Activated CD4-positive, alpha-beta T cell treated with anti-CD3 and anti-CD28 coated beads, Interleukin-2, amount 10 ng/mL, durations not matched to agents 24 days and 14 days (primary cell): ENCODE measurements around the gene TMEM222. TPM values are rescaled to one million over a fixed set of nuclear protein-coding genes. Genes with fewer than 3 reads are reported as not detected.
A peak's percentile ranks its signal among the peaks of the same experiment; 100 is the strongest.

Experiments
- DNase-seq: peaks from one replicate; pipeline ENCODE4 v3.0.0; 2022
- H3K27ac Mint-ChIP-seq: one replicate; pipeline ENCODE4 v1.8.0; 2022; ENCODE audit warnings: mild to moderate bottlenecking, mixed read lengths
- H3K27me3 Mint-ChIP-seq: one replicate; pipeline ENCODE4 v1.8.0; 2022; ENCODE audit warnings: mixed read lengths
- H3K36me3 Mint-ChIP-seq: one replicate; pipeline ENCODE4 v1.8.0; 2022; ENCODE audit warnings: low read depth, mild to moderate bottlenecking, mixed read lengths
- H3K4me1 Mint-ChIP-seq: one replicate; pipeline ENCODE4 v1.8.0; 2021; ENCODE audit warnings: mixed read lengths
- H3K4me3 Mint-ChIP-seq: one replicate; pipeline ENCODE4 v1.8.0; 2022; ENCODE audit warnings: mild to moderate bottlenecking, moderate library complexity, mixed read lengths
- H3K9me3 Mint-ChIP-seq: one replicate; pipeline ENCODE4 v1.8.0; 2021; ENCODE audit warnings: mixed read lengths
- intact Hi-C: fragments of 100-400 bp; cut with micrococcal nuclease; formaldehyde crosslinking; loops from one replicate; pipeline ENCODE4 v1.15.1; 2023
- total RNA-seq: library from RNA; stranded (reverse); gene quantifications from 2 replicates; pipeline ENCODE4 v1.2.3, GENCODE V29; 2022

Gene TMEM222
- total RNA-seq, 1 donor from 2014 or later, result 39.6 TPM

GRCh38 chr1:27363766-27364695 is 42.1 kb downstream of the TMEM222 start:
- no peaks in the 10 kb centered on the region for H3K9me3 Mint-ChIP-seq

GRCh38 chr1:27364696-27365371 is 42.9 kb downstream of the TMEM222 start:
- DNase-seq, result no peak
- peaks cover 38% of the 10 kb centered on the region for H3K4me1 Mint-ChIP-seq
- H3K27ac Mint-ChIP-seq, result no peak overlapping the region
- peak overlapping the region; percentile 92 for H3K4me3 Mint-ChIP-seq
- intact Hi-C loops, result loop anchor here (5.0 kb wide), 1 partner anchor 362 kb away; the partner anchor contains the start of gene FAM76A
- H3K27me3 Mint-ChIP-seq, result no peaks in the 10 kb centered on the region
- H3K9me3 Mint-ChIP-seq, result no peaks in the 10 kb centered on the region
- H3K36me3 Mint-ChIP-seq, result no peaks in the 10 kb centered on the region

More at GRCh38 chr1:27363766-27364695, 42.1 kb downstream of the TMEM222 start:
- Mint-ChIP-seq H3K27me3 (no peaks in the 10 kb centered on the region), H3K4me1 (peaks cover 39% of the 10 kb centered on the region), H3K36me3 (no peaks in the 10 kb centered on the region), H3K4me3 (peak overlapping the region; percentile 50), H3K27ac (no peak overlapping the region)
- intact Hi-C loops, result no loop called here
- no peak for DNase-seq

- no peaks in the 10 kb centered on the region for H3K36me3 Mint-ChIP-seq
- H3K4me1 Mint-ChIP-seq, result peaks cover 38% of the 10 kb centered on the region
- H3K27me3 Mint-ChIP-seq, result no peaks in the 10 kb centered on the region
- peak; percentile 90 for DNase-seq
- H3K4me3 Mint-ChIP-seq, result peak overlapping the region; percentile 92
- peak overlapping the region; percentile 90 for H3K27ac Mint-ChIP-seq
- H3K9me3 Mint-ChIP-seq, result no peaks in the 10 kb centered on the region
- intact Hi-C loops, result loop anchor here (1.0 to 5.0 kb wide), 3 partner anchors 27 to 362 kb away; partner anchors contain the start of genes FAM76A, GPR3 and TMEM222
Measured at GRCh38 chr1:27365372-27366112, 43.6 kb downstream of the TMEM222 start.

GRCh38 chr1:27366113-27366410 is 44.1 kb downstream of the TMEM222 start:
- Mint-ChIP-seq H3K4me1 (peaks cover 38% of the 10 kb centered on the region), H3K27ac (peak overlapping the region; percentile 90), H3K27me3 (no peaks in the 10 kb centered on the region), H3K9me3 (no peaks in the 10 kb centered on the region), H3K36me3 (no peaks in the 10 kb centered on the region), H3K4me3 (peak overlapping the region; percentile 92)
- peak; percentile 95 for DNase-seq
- intact Hi-C loops, result loop anchor here (1.0 to 5.0 kb wide), 3 partner anchors 26 to 361 kb away; partner anchors contain the start of genes FAM76A, GPR3 and TMEM222

GRCh38 chr1:27366411-27367159 is 44.6 kb downstream of the TMEM222 start, which contains the start of gene MAP3K6:
Gene MAP3K6, minus strand, starts transcription at chr1:27366961. Its CDS starts 364 bp downstream, at chr1:27366597.
- peak within 1 kb of the TSS; percentile 92 for H3K4me3 Mint-ChIP-seq
- no peaks in the 10 kb centered on the region for H3K9me3 Mint-ChIP-seq
- H3K4me1 Mint-ChIP-seq, result peaks cover 36% of the 10 kb centered on the region
- no peaks in the 10 kb centered on the region for H3K36me3 Mint-ChIP-seq
- peak within 1 kb of the TSS; percentile 90 for H3K27ac Mint-ChIP-seq
- H3K27me3 Mint-ChIP-seq, result no peaks in the 10 kb centered on the region
- DNase-seq, result peak; percentile 88
- intact Hi-C loops, result loop anchor here (1.0 to 5.0 kb wide), 3 partner anchors 26 to 361 kb away; partner anchors contain the start of genes FAM76A, GPR3 and TMEM222

- Mint-ChIP-seq H3K9me3 (no peaks in the 10 kb centered on the region), H3K4me1 (peaks cover 36% of the 10 kb centered on the region), H3K36me3 (no peaks in the 10 kb centered on the region), H3K27ac (peak overlapping the region; percentile 80), H3K4me3 (peak overlapping the region; percentile 81), H3K27me3 (no peaks in the 10 kb centered on the region)
- intact Hi-C loops, result loop anchor here (2.0 to 5.0 kb wide), 2 partner anchors 44 to 360 kb away; partner anchors contain the start of genes FAM76A and TMEM222
- DNase-seq, result no peak
Measured at GRCh38 chr1:27367160-27367650, 45.2 kb downstream of the TMEM222 start.

GRCh38 chr1:27368869-27369582 is 47.1 kb downstream of the TMEM222 start:
- no peaks in the 10 kb centered on the region for H3K9me3 Mint-ChIP-seq

GRCh38 chr1:27372022-27372807 is 50.3 kb downstream of the TMEM222 start:
- Mint-ChIP-seq H3K4me1 (peaks cover 19% of the 10 kb centered on the region), H3K4me3 (no peak overlapping the region), H3K27ac (no peak overlapping the region), H3K9me3 (no peaks in the 10 kb centered on the region), H3K36me3 (no peaks in the 10 kb centered on the region), H3K27me3 (no peaks in the 10 kb centered on the region)
- DNase-seq, result no peak
- intact Hi-C loops, result no loop called here

More at GRCh38 chr1:27368869-27369582, 47.1 kb downstream of the TMEM222 start:
- Mint-ChIP-seq H3K27ac (peak overlapping the region; percentile 29), H3K36me3 (no peaks in the 10 kb centered on the region), H3K27me3 (no peaks in the 10 kb centered on the region), H3K4me3 (no peak overlapping the region), H3K4me1 (peaks cover 36% of the 10 kb centered on the region)
- DNase-seq, result no peak
- intact Hi-C loops, result loop anchor here (5.0 kb wide), 1 partner anchor 358 kb away; the partner anchor contains the start of gene FAM76A

- no peaks in the 10 kb centered on the region for H3K9me3 Mint-ChIP-seq
- no peak overlapping the region for H3K4me3 Mint-ChIP-seq
- no peaks in the 10 kb centered on the region for H3K27me3 Mint-ChIP-seq
- no peaks in the 10 kb centered on the region for H3K36me3 Mint-ChIP-seq
- intact Hi-C loops, result no loop called here
- DNase-seq, result no peak
- H3K4me1 Mint-ChIP-seq, result peaks cover 14% of the 10 kb centered on the region
- H3K27ac Mint-ChIP-seq, result no peak overlapping the region
Measured at GRCh38 chr1:27372808-27373690, 51.1 kb downstream of the TMEM222 start.

GRCh38 chr1:27374362-27375086 is 52.6 kb downstream of the TMEM222 start, which contains the start of gene FCN3:
Gene FCN3, minus strand, starts transcription at chr1:27374824. Its CDS starts 6 bp downstream, at chr1:27374818.
- H3K4me3 Mint-ChIP-seq, result no peak within 1 kb of the TSS
- H3K4me1 Mint-ChIP-seq, result peaks cover 6% of the 10 kb centered on the region
- intact Hi-C loops, result no loop called here
- DNase-seq, result no peak
- no peak within 1 kb of the TSS for H3K27ac Mint-ChIP-seq
- no peaks in the 10 kb centered on the region for H3K27me3 Mint-ChIP-seq
- no peaks in the 10 kb centered on the region for H3K36me3 Mint-ChIP-seq
- no peaks in the 10 kb centered on the region for H3K9me3 Mint-ChIP-seq
